Neuronal stem cell (in vitro differentiated cells): ENCODE data around the gene TMCO6.

Experiments used
- DNase-seq: peaks from one replicate; pipeline ENCODE4 v3.0.0-alpha.2; 2013; ENCODE audit warnings: low spot score
- H2AFZ ChIP-seq: one replicate; pipeline ENCODE4 v1.6.1; 2013; ENCODE audit warnings: mild to moderate bottlenecking, low read length, inconsistent platforms
- H2AK5ac ChIP-seq: 2 replicates; pipeline ENCODE4 v1.6.1; 2013; ENCODE audit warnings: low read depth, mild to moderate bottlenecking, inconsistent platforms, low read length, moderate library complexity, mixed read lengths
- H2BK120ac ChIP-seq: 2 replicates; pipeline ENCODE4 v1.6.1; 2013; ENCODE audit warnings: low read depth, mild to moderate bottlenecking, inconsistent platforms, low read length, moderate library complexity, mixed read lengths
- H2BK12ac ChIP-seq: one replicate; pipeline ENCODE4 v1.6.1; 2013; ENCODE audit warnings: low read length, inconsistent platforms
- H2BK15ac ChIP-seq: 2 replicates; pipeline ENCODE4 v1.6.1; 2013; ENCODE audit warnings: mild to moderate bottlenecking, low read length, inconsistent platforms, mixed read lengths
- H2BK5ac ChIP-seq: one replicate; pipeline ENCODE4 v1.6.1; 2013; ENCODE audit warnings: inconsistent platforms, mild to moderate bottlenecking, low read length, moderate library complexity
- H3K14ac ChIP-seq: one replicate; pipeline ENCODE4 v1.6.1; 2013; ENCODE audit warnings: low read length, inconsistent platforms
- H3K18ac ChIP-seq: 2 replicates; pipeline ENCODE4 v1.6.1; 2013; ENCODE audit warnings: low read length, inconsistent platforms
- H3K23ac ChIP-seq: 2 replicates; pipeline ENCODE4 v1.6.1; 2013; ENCODE audit warnings: low read depth, mild to moderate bottlenecking, mixed read lengths, low read length, inconsistent platforms; ENCODE audit not compliant: poor library complexity
- H3K27ac ChIP-seq: replicated peaks from 3 replicates; pipeline ENCODE4 v1.5.1; 2013; ENCODE audit warnings: low read length, inconsistent platforms
- H3K27me3 ChIP-seq, 3 experiments: 2 replicates each; pipeline ENCODE4 v1.6.1; 2013; ENCODE audit warnings: low read length in 3 of 3, mild to moderate bottlenecking in 2 of 3, inconsistent platforms in 1 of 3, low read depth in 1 of 3, mixed read lengths in 1 of 3, moderate library complexity in 1 of 3; ENCODE audit not compliant: control insufficient read depth in 3 of 3, insufficient read depth in 3 of 3
- H3K36me3 ChIP-seq, 2 donors: replicated peaks in 1 of 2; 2 replicates each; pipeline ENCODE4 v1.6.1; 2013; ENCODE audit warnings: low read length in 2 of 2; ENCODE audit not compliant: control insufficient read depth in 2 of 2, insufficient read depth in 2 of 2
- H3K4ac ChIP-seq: 2 replicates; pipeline ENCODE4 v1.6.1; 2013; ENCODE audit warnings: inconsistent platforms, mild to moderate bottlenecking, low read length, moderate library complexity
- H3K4me1 ChIP-seq, 2 donors: 1 replicate in 1 of 2; 2 replicates in 1 of 2; pipeline ENCODE4 v1.6.1; 2013; ENCODE audit warnings: low read length in 2 of 2, low read depth in 1 of 2; ENCODE audit not compliant: control insufficient read depth in 2 of 2, insufficient read depth in 1 of 2
- H3K4me2 ChIP-seq: one replicate; pipeline ENCODE4 v1.6.1; 2013; ENCODE audit warnings: mild to moderate bottlenecking, low read length, inconsistent platforms; ENCODE audit not compliant: insufficient read depth, poor library complexity, severe bottlenecking
- H3K4me3 ChIP-seq, 2 donors: 2 replicates each; pipeline ENCODE4 v1.5.1; 2013; ENCODE audit warnings: low read length in 2 of 2, mild to moderate bottlenecking in 2 of 2, inconsistent platforms in 1 of 2, moderate library complexity in 1 of 2
- H3K79me1 ChIP-seq: one replicate; pipeline ENCODE4 v1.6.1; 2013; ENCODE audit warnings: low read depth, mild to moderate bottlenecking, inconsistent platforms, low read length, moderate library complexity
- H3K9ac ChIP-seq: one replicate; pipeline ENCODE4 v1.6.1; 2013; ENCODE audit warnings: mild to moderate bottlenecking, low read depth, low read length, inconsistent platforms; ENCODE audit not compliant: poor library complexity
- H3K9me3 ChIP-seq, 2 donors: replicated peaks in 1 of 2; 2 replicates each; pipeline versions ENCODE3 to v1.6.1; 2013; ENCODE audit warnings: low read length in 2 of 2, mild to moderate bottlenecking in 2 of 2, inconsistent platforms in 1 of 2, low read depth in 1 of 2, mixed read lengths in 1 of 2, moderate library complexity in 1 of 2; ENCODE audit not compliant: control insufficient read depth in 2 of 2, insufficient read depth in 1 of 2
- H4K8ac ChIP-seq: one replicate; pipeline ENCODE4 v1.6.1; 2013; ENCODE audit warnings: low read depth, mild to moderate bottlenecking, inconsistent platforms, low read length, moderate library complexity
- H4K91ac ChIP-seq: one replicate; pipeline ENCODE4 v1.6.1; 2013; ENCODE audit warnings: low read length, low read depth, mild to moderate bottlenecking, inconsistent platforms; ENCODE audit not compliant: poor library complexity
- WGBS, 2 donors: extraction: QIAGEN DNeasy Blood & Tissue Kit; methylation state at CpG; one replicate each; pipeline ENCODE4 v1.1.7; 2013; ENCODE audit warnings: missing lambda C conversion rate in 2 of 2, mixed read lengths in 1 of 2; ENCODE audit not compliant: insufficient read length in 2 of 2, insufficient replicate concordance in 1 of 2; ENCODE audit errors: extremely low coverage in 2 of 2; 5-methylcytosine and 5-hydroxymethylcytosine counted together

TMCO6 gene

GRCh38 chr5:140627972-140628371 lies 11.3 kb upstream of the TMCO6 start:
- no peak overlapping the region for H3K23ac ChIP-seq
- no peak overlapping the region for H3K4me2 ChIP-seq
- H2AFZ ChIP-seq: no peak overlapping the region
- H3K14ac ChIP-seq: no peak overlapping the region
- no peak overlapping the region for H2BK15ac ChIP-seq
- H3K18ac ChIP-seq: no peak overlapping the region
- no peaks in the 10 kb centered on the region for H3K36me3 ChIP-seq
- H3K27ac ChIP-seq: no peak overlapping the region
- no CpG with 5 or more reads among the region's 6 CpGs for WGBS, 2 donors
- no peaks in the 10 kb centered on the region for H3K27me3 ChIP-seq
- H3K79me1 ChIP-seq: no peaks in the 10 kb centered on the region
- H4K8ac ChIP-seq: no peak overlapping the region
- no peak overlapping the region for H3K9ac ChIP-seq
- no peak overlapping the region for H3K4me3 ChIP-seq
- H2BK12ac ChIP-seq: no peak overlapping the region
- no peaks in the 10 kb centered on the region for H3K4me1 ChIP-seq
- no peak overlapping the region for H2AK5ac ChIP-seq
- H3K9me3 ChIP-seq: peaks cover 13 to 15% of the 10 kb centered on the region in 2 donors
- H4K91ac ChIP-seq: no peak overlapping the region
- H2BK5ac ChIP-seq: no peak overlapping the region
- no peak for DNase-seq
- no peak overlapping the region for H3K4ac ChIP-seq
- H2BK120ac ChIP-seq: no peak overlapping the region

- H2AK5ac ChIP-seq: no peak overlapping the region
- peaks cover 13 to 15% of the 10 kb centered on the region in 2 donors for H3K9me3 ChIP-seq
- DNase-seq: no peak
- no peak overlapping the region for H2BK5ac ChIP-seq
- H3K27ac ChIP-seq: no peak overlapping the region
- H2BK120ac ChIP-seq: no peak overlapping the region
- no peak overlapping the region for H3K4me3 ChIP-seq
- no peak overlapping the region for H3K14ac ChIP-seq
- no peak overlapping the region for H3K23ac ChIP-seq
- H2AFZ ChIP-seq: no peak overlapping the region
- no peak overlapping the region for H3K4ac ChIP-seq
- no peaks in the 10 kb centered on the region for H3K79me1 ChIP-seq
- no peaks in the 10 kb centered on the region for H3K27me3 ChIP-seq
- no peak overlapping the region for H3K18ac ChIP-seq
- H2BK12ac ChIP-seq: no peak overlapping the region
- no peaks in the 10 kb centered on the region for H3K4me1 ChIP-seq
- no peak overlapping the region for H4K8ac ChIP-seq
- no peak overlapping the region for H3K9ac ChIP-seq
- WGBS, 2 donors: no CpG with 5 or more reads among the region's 1 CpG
- H2BK15ac ChIP-seq: no peak overlapping the region
- no peak overlapping the region for H4K91ac ChIP-seq
- H3K36me3 ChIP-seq: no peaks in the 10 kb centered on the region
- no peak overlapping the region for H3K4me2 ChIP-seq
Observed at GRCh38 chr5:140628711-140629110, 10.5 kb upstream of the TMCO6 start.

GRCh38 chr5:140630292-140631035 lies 8.8 kb upstream of the TMCO6 start:
- H2BK5ac ChIP-seq: no peak overlapping the region
- DNase-seq: no peak
- H2BK15ac ChIP-seq: no peak overlapping the region
- no peaks in the 10 kb centered on the region for H3K36me3 ChIP-seq
- H3K4me2 ChIP-seq: no peak overlapping the region
- H3K79me1 ChIP-seq: no peaks in the 10 kb centered on the region
- H3K4me1 ChIP-seq: no peaks in the 10 kb centered on the region
- peaks cover 10 to 15% of the 10 kb centered on the region in 2 donors for H3K9me3 ChIP-seq
- no peak overlapping the region for H3K23ac ChIP-seq
- H3K18ac ChIP-seq: no peak overlapping the region
- no peak overlapping the region for H2BK12ac ChIP-seq
- H3K4me3 ChIP-seq: no peak overlapping the region
- H3K4ac ChIP-seq: no peak overlapping the region
- H3K27me3 ChIP-seq: no peaks in the 10 kb centered on the region
- H2AK5ac ChIP-seq: no peak overlapping the region
- peak overlapping the region; percentile 40 for H2AFZ ChIP-seq
- no peak overlapping the region for H3K27ac ChIP-seq
- no CpG with 5 or more reads among the region's 2 CpGs for WGBS, 2 donors
- H3K9ac ChIP-seq: no peak overlapping the region
- no peak overlapping the region for H4K8ac ChIP-seq
- H2BK120ac ChIP-seq: no peak overlapping the region
- H4K91ac ChIP-seq: no peak overlapping the region
- H3K14ac ChIP-seq: no peak overlapping the region

GRCh38 chr5:140631036-140631417 lies 8.2 kb upstream of the TMCO6 start:
- no peak overlapping the region for H3K4me3 ChIP-seq
- H2BK12ac ChIP-seq: no peak overlapping the region
- H4K8ac ChIP-seq: no peak overlapping the region
- no peak overlapping the region for H3K27ac ChIP-seq
- peak overlapping the region; percentile 40 for H2AFZ ChIP-seq
- H3K9me3 ChIP-seq: peaks cover 10 to 15% of the 10 kb centered on the region in 2 donors
- H3K36me3 ChIP-seq: no peaks in the 10 kb centered on the region
- H2BK15ac ChIP-seq: no peak overlapping the region
- H3K4ac ChIP-seq: no peak overlapping the region
- H3K9ac ChIP-seq: no peak overlapping the region
- H3K27me3 ChIP-seq: no peaks in the 10 kb centered on the region
- H4K91ac ChIP-seq: no peak overlapping the region
- H3K79me1 ChIP-seq: no peaks in the 10 kb centered on the region
- no peak overlapping the region for H2BK5ac ChIP-seq
- no peak overlapping the region for H3K18ac ChIP-seq
- WGBS, 2 donors: no CpG with 5 or more reads among the region's 4 CpGs
- no peak overlapping the region for H3K4me2 ChIP-seq
- no peak overlapping the region for H3K14ac ChIP-seq
- no peak overlapping the region for H2BK120ac ChIP-seq
- no peaks in the 10 kb centered on the region for H3K4me1 ChIP-seq
- H2AK5ac ChIP-seq: no peak overlapping the region
- H3K23ac ChIP-seq: no peak overlapping the region
- DNase-seq: no peak
